PFSK-1 (cell line): ENCODE results near the gene REPS1.

Experiments used
- POLR2AphosphoS5 ChIP-seq: IDR thresholded peaks from 2 replicates; pipeline ENCODE4 v1.6.1; 2012; ENCODE audit warnings: low read depth, mild to moderate bottlenecking, control low read depth, low read length, moderate library complexity
- SIN3A ChIP-seq: IDR thresholded peaks from 2 replicates; pipeline ENCODE4 v1.6.1; 2012; ENCODE audit warnings: mild to moderate bottlenecking, low read length, moderate library complexity, borderline replicate concordance; ENCODE audit not compliant: insufficient read depth

- TF ChIP-seq POLR2AphosphoS5 (no peak), SIN3A (no peak)
Observed at GRCh38 chr6:138988469-138988834, 399 bp upstream of the REPS1 start.
